Measurements from ENCODE around the gene TBCD.

Gene TBCD

DNA sequence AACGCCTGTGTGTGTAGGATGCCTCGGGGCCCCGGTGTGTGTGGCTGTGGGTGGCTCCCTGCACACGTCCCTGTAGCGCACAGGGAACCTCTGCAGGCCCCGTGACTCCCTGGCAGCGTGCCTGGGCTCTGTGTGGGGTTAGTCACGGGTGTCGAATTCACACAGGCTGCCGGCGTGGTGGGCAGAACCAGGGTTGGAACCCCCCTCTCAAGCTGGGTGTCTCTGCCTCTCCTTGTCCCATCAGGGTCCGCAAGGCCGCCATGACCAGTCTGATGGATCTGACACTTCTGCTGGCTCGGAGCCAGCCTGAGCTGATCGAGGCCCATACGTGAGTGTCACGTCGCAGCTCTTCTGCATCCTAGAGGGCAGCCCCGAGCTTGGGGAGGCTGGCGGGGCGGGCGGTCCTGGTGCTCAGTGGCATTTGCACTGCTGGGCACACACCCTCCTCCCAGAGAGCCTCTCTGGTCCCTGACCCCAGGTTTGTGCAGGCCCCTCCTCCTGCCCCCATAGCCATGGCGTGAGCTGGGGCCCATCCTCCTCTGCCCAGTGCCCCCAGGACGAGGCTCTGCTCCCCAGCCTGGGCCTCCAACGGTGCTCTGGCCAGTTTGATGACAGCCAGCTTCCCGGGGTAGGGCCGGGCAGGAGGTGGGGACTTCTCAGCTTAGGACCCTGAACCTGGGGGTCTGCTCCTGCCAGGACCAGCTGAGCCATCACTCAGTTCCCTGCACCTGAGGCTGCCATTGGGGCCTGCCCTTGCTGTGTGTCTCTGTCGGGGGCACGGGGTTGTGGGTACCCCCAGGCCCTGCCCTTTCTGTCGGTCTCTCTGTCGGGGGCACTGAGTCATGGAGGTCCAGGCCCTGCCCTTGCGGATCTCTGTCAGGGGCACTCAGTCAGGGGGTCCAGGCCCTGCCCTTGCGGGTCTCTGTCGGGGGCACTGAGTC lies 176.1 kb downstream of the TBCD start:
- no peak for DNase-seq

DNA sequence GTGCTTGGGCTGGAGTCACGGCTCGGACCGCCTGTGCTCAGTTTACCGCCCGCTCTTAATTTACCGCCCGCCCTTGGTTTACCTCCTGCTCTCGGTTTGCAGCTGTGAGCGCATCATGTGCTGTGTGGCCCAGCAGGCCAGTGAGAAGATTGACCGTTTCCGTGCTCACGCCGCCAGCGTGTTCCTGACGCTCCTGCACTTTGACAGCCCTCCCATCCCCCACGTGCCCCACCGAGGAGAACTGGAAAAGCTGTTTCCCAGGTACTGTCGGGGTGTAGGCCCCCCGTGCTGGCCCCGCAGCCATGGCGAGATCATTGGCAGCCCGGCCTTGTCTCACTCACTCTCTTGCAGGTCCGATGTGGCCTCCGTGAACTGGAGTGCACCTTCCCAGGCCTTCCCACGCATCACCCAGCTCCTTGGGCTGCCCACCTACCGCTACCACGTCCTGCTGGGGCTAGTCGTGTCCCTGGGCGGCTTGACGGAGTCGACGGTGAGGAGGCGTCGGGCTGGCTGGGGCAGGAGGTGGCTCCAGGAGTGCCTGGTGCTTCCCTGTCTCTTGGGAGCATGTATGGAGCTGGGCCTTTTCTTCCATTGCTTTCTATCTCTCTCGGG lies 177.3 kb downstream of the TBCD start:
- DNase-seq = no peak

DNA sequence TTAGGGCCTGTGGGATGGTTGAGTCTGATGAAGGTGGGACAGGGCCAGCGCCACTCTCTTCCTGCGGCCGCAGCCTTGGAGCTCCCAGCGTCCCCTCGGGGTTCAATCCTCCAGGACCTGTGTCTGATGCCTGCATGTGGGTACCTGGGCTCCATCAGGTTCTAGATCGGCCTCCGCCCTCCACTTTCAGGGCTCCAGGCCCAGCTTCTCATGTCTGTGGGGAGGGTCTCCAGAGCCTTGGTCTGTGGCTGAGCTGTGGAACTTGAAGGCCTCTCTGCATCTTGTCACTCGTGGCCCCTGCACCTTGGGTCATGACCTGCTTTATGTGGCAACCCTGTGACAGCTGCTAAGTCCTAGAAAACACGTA lies 177.8 kb downstream of the TBCD start:
- DNase-seq = no peak

DNA sequence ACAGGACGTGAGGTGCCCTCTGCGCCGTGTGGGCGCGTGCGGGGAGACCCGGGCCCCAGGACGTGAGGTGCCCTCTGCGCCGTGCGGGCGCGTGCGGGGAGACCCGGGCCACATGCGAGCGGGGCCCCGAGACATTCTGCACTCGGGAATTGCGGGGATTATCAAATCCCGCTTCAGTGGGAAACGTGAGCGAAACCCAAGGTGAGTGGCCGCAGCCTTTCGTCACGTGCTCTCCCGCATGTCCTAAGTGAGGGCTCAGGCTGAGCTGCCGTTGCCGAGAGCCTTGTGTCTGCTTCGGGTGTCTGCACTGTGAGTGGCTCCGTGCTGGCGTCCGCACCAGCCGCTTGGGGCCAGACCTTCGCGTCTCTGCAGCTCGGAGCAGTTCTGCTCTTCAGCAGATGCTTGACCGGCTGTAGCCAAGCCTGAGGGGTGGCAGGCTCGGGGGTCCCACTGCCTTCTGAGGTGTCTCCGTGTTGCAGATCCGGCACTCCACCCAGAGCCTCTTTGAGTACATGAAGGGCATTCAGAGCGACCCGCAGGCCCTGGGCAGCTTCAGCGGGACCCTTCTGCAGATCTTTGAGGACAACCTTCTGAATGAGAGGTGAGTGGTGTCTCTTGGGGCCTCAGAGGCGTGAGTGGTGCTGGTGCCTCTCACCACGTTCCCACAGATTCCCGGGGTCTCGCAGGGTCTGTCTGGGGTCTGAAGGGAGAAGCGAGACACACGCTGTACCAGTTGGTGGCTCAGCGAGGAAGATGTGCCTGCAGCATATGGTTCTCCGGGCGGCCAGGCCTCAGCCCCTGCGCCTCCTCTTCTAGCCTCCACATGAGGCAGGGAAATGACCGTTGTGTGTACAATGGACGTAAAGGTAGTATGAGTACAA lies 178.4 kb downstream of the TBCD start:
- DNase-seq = no peak

GRCh38 chr17:82930924-82931698 lies 179.2 kb downstream of the TBCD start:
- DNase-seq = no peak

GRCh38 chr17:82931699-82932517 lies 180.0 kb downstream of the TBCD start:
- no peak for DNase-seq

GRCh38 chr17:82932518-82933310 lies 180.8 kb downstream of the TBCD start:
- no peak for DNase-seq

DNA sequence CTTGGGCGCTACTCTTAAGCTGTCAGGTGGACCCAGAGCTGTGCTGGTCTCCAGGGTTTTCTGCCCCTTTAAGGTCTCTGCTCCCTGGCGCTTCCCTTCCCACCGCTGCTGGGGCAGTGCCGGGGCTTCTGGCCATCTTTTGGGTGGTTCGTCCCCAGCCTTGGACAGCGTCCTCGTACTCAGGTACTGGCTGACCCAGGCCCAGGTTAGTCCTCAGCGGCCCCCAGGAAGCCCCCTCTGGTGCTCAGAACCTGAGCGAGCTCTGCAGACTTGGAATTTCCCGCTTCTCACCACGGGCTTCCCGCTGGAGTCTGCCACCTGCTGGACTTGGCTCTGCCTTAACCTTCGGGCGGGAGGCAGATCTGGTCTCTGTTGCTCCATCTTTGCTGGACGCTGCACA lies 182.0 kb downstream of the TBCD start:
- DNase-seq = no peak

- no peak for DNase-seq
These were observed 184.3 kb downstream of the TBCD start for GRCh38 chr17:82935966-82936767.

DNA sequence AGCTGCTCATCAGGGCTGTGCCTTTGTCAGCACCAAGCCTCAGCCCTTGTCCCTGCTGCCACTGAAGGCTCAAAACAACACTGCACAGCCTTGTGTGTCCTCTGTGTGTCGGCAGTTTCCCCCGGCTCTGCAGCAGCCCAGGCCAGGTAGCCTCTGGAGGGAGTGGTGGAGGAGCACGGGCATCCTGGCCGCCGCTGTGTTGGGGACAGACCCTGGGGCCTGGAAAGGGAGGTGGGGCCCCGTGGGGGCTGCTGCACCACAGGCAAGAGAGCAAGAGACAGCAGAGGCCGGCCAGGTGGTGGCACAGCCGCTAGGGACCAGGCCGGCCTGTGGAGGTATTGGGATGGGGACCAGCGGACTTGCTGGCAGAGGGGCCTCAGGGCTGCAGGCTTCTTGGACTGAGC lies 184.9 kb downstream of the TBCD start:
- no peak for DNase-seq

GRCh38 chr17:82937411-82938371 lies 185.8 kb downstream of the TBCD start:
- no peak for DNase-seq

- no peak for DNase-seq
These were observed 186.6 kb downstream of the TBCD start for GRCh38 chr17:82938486-82938872.

- no peak for DNase-seq
These were observed 187.2 kb downstream of the TBCD start for GRCh38 chr17:82938873-82939620.

- no peak for DNase-seq
These were observed 187.8 kb downstream of the TBCD start for GRCh38 chr17:82939621-82940135.

- DNase-seq = no peak
These were observed 188.6 kb downstream of the TBCD start for GRCh38 chr17:82940226-82941020.

DNA sequence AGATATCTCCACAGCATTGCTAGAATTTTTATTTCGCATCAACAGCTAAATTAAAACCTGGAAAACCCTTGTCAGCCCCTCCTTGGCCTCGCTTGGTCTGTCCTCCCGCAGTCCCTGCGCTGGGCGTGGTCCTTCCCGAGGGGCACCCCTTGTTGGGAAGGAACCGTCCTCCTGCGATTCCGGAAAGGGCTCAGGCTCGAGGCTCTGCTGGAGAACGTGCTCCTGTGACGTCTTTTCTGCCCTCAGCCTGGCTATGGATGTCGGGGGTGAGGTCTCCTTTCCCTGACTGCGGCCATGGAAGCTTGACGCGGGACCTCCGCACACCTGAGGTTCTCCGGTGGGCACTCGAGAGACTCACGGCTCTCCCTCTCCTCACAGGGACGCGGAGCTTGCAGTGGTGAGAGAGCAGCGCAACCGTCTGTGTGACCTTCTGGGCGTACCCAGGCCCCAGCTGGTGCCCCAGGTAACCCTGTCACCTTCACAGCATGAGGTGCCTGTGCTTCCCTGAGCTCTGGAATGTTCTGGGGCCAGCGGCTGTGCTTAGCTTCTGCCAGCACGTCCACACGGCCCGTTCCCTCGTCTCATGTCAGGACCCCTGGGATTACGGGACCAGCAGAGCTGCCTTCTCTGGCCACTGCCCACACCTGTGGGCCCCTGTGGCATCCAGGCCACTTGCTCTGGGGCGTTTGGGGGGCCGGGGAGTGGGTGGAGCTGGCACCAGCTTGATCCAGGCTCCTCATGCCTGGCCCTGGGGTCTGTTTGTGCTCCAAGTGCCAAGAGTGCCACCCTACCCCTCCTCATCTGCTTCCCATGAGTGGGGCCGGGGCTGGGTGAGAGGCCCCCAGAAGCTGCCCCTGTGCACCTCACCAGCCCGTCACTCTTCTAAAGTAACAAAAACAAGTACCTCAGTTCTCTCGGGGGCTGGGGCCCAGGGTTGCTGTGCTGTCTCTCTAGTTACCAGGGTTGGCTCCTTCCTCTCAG lies 189.4 kb downstream of the TBCD start:
- DNase-seq = no peak

Data from OCI-M1 (cell line).